ENCODE data around the gene RABEP2. TPM values are rescaled to one million over a fixed set of nuclear protein-coding genes. Genes with fewer than 3 reads are reported as not detected.
"Not testable (repeated sequence)": the region's sequence is repeated elsewhere in the genome, so short reads cannot be mapped to it uniquely, and the experiment has no call there.

RABEP2 gene
- total RNA-seq, 2 donors from 2014 or later, result 10.8 to 14.1 TPM

DNA sequence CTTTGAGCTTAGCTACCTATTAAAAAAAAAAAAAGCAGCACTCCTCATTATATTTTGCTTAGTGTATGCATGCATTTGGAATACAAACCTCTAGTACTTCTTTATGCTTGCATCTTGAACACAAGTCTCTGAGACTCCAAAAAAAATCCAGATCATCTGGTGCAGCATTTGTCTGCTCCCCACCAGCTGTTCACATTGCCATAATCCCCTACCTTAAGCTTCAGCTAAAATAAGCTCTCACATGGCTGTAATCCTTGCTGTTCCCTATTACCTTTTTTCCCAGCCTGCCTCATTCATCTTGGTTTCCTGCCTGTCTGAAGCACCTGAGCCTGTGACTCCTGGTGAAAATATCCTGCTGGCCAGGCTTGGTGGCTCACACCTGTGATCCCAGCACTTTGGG, 18.2 kb upstream of the RABEP2 start:
- Mint-ChIP-seq H3K27me3 (ENCODE audit: low read depth) (no peaks in the 10 kb centered on the region), H3K9me3 (no peaks in the 10 kb centered on the region), H3K4me1 (ENCODE audit: low read depth) (peaks cover 9% of the 10 kb centered on the region), H3K4me3 (no peak overlapping the region), H3K36me3 (ENCODE audit: insufficient read depth in 2 of 2) (no peaks in the 10 kb centered on the region), H3K27ac (no peak overlapping the region)
- ATAC-seq (replicated peaks in 1 of 2), result no peak
- no peak for DNase-seq

DNA sequence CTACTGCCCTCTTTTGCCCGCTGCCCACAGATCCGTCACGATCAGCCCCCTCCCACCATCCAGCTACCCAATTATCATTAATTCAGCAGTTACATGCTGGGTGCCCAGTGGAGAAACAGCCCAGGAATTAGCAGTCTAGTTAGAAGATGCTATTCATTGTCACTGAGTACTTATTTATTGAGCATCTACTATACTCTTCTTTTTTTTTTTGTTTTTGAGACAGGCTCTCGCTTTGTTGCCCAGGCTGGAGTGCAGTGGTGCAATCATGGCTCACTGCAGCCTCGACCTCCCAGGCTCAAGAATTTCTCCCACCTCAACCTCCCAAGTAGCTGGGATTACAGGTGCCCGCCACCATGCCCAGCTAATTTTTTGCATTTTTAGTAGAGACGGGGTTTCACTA, 14.8 kb upstream of the RABEP2 start:
- not testable (repeated sequence) for DNase-seq; H3K9me3 Mint-ChIP-seq; H3K4me3 Mint-ChIP-seq; H3K27me3 Mint-ChIP-seq (ENCODE audit: low read depth); H3K27ac Mint-ChIP-seq; H3K36me3 Mint-ChIP-seq (ENCODE audit: insufficient read depth in 2 of 2); ATAC-seq (replicated peaks in 1 of 2)
- peaks cover 17% of the 10 kb centered on the region for H3K4me1 Mint-ChIP-seq (ENCODE audit: low read depth)

DNA sequence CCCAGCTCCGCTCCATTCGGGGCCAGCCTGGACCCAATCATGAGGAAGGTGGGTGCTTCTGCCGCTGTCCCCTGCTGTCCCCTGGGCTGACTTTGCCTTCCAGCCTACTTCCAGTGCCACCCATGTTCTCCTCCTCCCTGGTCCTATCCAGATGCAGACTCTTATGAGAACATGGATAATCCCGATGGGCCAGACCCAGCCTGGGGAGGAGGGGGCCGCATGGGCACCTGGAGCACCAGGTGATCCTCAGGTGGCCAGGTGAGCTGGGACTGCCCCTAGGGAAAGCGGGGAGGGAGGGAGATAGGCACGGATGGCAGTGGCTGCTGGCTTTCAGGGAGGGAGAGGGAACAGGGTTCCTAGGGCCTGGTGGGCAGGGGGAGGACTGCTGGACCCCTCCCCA, 13.7 kb upstream of the RABEP2 start:
- Mint-ChIP-seq H3K27me3 (ENCODE audit: low read depth) (no peaks in the 10 kb centered on the region), H3K4me3 (no peak overlapping the region), H3K36me3 (ENCODE audit: insufficient read depth in 2 of 2) (peaks cover 0 to 2% of the 10 kb centered on the region in 2 donors), H3K27ac (no peak overlapping the region), H3K4me1 (ENCODE audit: low read depth) (peaks cover 17% of the 10 kb centered on the region), H3K9me3 (no peaks in the 10 kb centered on the region)
- DNase-seq (no peak), ATAC-seq (replicated peaks in 1 of 2) (no peak)

DNA sequence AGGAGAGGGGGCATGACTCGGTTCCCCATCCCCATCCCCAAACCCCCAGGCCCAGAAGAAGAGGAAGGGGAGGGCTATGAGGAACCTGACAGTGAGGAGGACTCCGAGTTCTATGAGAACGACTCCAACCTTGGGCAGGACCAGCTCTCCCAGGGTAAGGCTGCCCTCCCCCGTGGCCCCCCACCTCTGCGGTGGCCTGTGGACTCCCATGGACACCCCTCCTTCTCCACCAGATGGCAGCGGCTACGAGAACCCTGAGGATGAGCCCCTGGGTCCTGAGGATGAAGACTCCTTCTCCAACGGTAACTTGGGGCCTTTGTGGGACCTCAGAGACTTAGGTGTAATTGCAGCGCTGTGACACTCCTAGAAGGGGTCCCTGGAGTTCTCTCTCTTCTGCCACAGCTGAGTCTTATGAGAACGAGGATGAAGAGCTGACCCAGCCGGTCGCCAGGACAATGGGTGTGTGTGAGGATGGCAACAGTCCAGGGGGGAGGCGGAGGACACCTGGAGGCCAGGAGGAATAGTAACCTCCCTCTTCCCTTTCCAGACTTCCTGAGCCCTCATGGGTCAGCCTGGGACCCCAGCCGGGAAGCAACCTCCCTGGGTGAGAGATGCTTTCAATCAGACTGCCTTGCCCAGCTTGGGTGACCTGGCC, 12.3 kb upstream of the RABEP2 start:
- no peak overlapping the region for H3K27ac Mint-ChIP-seq

DNA sequence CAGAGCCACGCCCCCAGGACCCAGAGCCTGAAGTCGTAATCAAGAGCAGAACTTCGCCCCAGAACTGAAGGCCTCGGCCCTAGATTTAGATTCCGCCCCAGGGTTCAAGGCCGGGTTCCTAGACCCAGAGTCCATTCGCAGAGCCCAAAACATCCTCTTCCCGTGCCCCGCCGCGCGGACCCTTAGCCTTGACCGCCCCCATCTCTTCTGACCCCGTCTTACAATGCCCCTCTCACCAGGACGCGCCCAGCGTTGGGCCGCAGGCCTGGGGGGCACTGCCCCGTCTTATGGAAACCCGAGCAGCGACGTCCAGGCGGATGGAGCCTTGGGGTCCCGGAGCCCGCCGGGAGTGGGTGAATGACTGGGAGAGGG, 11.7 kb upstream of the RABEP2 start:
- DNase-seq (no peak), ATAC-seq (replicated peaks in 1 of 2) (no peak)
- peak overlapping the region; percentile 77 to 87 for H3K4me3 Mint-ChIP-seq
- H3K4me1 Mint-ChIP-seq (ENCODE audit: low read depth), result peaks cover 17% of the 10 kb centered on the region
- H3K36me3 Mint-ChIP-seq (ENCODE audit: insufficient read depth in 2 of 2), result peaks cover 0 to 2% of the 10 kb centered on the region in 2 donors
- no peak overlapping the region for H3K27ac Mint-ChIP-seq
- H3K27me3 Mint-ChIP-seq (ENCODE audit: low read depth), result no peaks in the 10 kb centered on the region
- H3K9me3 Mint-ChIP-seq, result no peaks in the 10 kb centered on the region

More for the DNA sequence above, 12.3 kb upstream of the RABEP2 start:
- H3K4me3 Mint-ChIP-seq, result no peak overlapping the region
- H3K4me1 Mint-ChIP-seq (ENCODE audit: low read depth), result peaks cover 17% of the 10 kb centered on the region
- no peaks in the 10 kb centered on the region for H3K27me3 Mint-ChIP-seq (ENCODE audit: low read depth)
- no peaks in the 10 kb centered on the region for H3K9me3 Mint-ChIP-seq
- no peak for ATAC-seq (replicated peaks in 1 of 2)
- H3K36me3 Mint-ChIP-seq (ENCODE audit: insufficient read depth in 2 of 2), result peaks cover 0 to 2% of the 10 kb centered on the region in 2 donors
- DNase-seq, result no peak

DNA sequence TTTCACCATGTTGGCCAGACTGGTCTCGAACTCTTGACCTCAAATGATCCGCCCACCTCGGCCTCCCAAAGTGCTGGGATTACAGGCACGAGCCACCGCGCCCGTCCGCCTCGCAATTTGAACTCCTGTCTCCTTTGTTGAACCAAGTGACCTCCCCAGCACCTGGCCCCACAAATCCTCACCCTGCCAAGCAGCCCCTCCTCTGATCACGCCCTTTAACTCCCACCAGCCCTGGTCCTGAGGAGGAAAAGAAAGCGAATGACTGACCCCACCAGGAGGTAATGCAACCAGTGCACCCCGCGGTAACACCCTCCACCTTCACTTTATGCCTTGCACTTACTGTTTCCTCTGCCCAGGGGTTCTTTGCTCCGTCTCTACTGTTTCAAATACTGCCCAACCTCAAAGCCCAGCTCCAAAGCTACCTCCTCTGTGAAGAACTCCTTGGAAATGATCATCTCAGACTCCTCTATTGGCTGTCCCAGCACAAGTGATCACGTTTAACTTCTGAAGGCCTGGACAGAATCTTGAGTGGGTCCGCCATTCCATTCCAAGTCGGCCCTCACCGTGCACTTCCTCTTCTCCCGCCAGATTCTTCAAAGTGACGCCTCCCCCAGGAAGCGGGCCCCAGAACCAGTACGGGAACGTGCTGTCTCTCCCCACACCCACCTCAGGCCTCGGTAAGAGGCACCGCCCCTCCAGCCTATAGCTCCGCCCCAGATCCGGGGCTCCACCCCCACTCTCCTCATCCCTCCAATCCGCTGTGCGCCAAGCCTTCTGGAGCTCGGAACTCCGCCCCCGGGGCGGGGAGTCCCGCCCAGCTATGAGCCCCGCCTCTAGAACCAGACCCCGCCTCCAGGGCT, 11.1 kb upstream of the RABEP2 start:
- no peaks in the 10 kb centered on the region for H3K9me3 Mint-ChIP-seq
- no peaks in the 10 kb centered on the region for H3K27me3 Mint-ChIP-seq (ENCODE audit: low read depth)
- peak; percentile 92 to 94 for DNase-seq
- peaks cover 0 to 2% of the 10 kb centered on the region in 2 donors for H3K36me3 Mint-ChIP-seq (ENCODE audit: insufficient read depth in 2 of 2)
- ATAC-seq (replicated peaks in 1 of 2), result peak; percentile 99 to 100
- H3K27ac Mint-ChIP-seq, result peak overlapping the region; percentile 6
- H3K4me3 Mint-ChIP-seq, result peak overlapping the region; percentile 77 to 87
- peaks cover 17% of the 10 kb centered on the region for H3K4me1 Mint-ChIP-seq (ENCODE audit: low read depth)

DNA sequence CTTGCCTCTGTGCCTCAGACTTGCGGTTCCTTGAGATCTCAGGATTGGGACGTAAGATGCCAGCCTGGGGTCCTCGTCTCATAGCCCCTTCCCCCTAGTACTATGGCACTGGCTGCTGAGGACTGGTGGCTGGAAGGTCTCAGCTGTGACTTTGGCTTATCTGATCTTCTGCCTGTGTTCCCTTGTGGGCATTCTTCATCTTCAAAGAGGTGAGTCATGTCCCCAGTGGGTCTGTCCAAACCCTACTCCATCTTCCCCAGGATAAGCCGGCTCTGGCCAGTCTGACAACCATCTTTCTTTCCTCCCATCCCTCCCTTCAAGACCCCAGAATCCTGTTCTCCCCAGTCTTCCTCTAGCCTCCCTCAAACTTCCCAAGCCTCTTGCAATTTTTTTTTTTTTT, 10.3 kb upstream of the RABEP2 start:
- Mint-ChIP-seq H3K27ac (no peak overlapping the region), H3K27me3 (ENCODE audit: low read depth) (no peaks in the 10 kb centered on the region), H3K36me3 (ENCODE audit: insufficient read depth in 2 of 2) (peaks cover 0 to 2% of the 10 kb centered on the region in 2 donors), H3K4me1 (ENCODE audit: low read depth) (peaks cover 25% of the 10 kb centered on the region), H3K4me3 (peak overlapping the region; percentile 37 to 77), H3K9me3 (no peaks in the 10 kb centered on the region)
- ATAC-seq (replicated peaks in 1 of 2), result no peak
- no peak for DNase-seq

DNA sequence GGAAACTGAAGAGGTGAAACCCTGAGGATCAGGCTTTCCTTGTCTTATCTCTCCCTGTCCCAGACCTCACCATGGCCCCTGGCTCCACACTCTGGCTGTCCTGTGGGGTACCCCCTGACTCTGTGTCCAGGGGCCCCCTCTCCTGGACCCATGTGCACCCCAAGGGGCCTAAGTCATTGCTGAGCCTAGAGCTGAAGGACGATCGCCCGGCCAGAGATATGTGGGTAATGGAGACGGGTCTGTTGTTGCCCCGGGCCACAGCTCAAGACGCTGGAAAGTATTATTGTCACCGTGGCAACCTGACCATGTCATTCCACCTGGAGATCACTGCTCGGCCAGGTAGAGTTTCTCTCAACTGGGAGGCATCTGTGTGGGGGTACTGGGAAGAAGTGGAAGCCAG, 8.1 kb upstream of the RABEP2 start:
- Mint-ChIP-seq H3K9me3 (no peaks in the 10 kb centered on the region), H3K27ac (no peak overlapping the region), H3K27me3 (ENCODE audit: low read depth) (no peaks in the 10 kb centered on the region), H3K4me1 (ENCODE audit: low read depth) (peaks cover 26% of the 10 kb centered on the region), H3K4me3 (no peak overlapping the region), H3K36me3 (ENCODE audit: insufficient read depth in 2 of 2) (peaks cover 0 to 2% of the 10 kb centered on the region in 2 donors)
- DNase-seq (no peak), ATAC-seq (replicated peaks in 1 of 2) (no peak)

DNA sequence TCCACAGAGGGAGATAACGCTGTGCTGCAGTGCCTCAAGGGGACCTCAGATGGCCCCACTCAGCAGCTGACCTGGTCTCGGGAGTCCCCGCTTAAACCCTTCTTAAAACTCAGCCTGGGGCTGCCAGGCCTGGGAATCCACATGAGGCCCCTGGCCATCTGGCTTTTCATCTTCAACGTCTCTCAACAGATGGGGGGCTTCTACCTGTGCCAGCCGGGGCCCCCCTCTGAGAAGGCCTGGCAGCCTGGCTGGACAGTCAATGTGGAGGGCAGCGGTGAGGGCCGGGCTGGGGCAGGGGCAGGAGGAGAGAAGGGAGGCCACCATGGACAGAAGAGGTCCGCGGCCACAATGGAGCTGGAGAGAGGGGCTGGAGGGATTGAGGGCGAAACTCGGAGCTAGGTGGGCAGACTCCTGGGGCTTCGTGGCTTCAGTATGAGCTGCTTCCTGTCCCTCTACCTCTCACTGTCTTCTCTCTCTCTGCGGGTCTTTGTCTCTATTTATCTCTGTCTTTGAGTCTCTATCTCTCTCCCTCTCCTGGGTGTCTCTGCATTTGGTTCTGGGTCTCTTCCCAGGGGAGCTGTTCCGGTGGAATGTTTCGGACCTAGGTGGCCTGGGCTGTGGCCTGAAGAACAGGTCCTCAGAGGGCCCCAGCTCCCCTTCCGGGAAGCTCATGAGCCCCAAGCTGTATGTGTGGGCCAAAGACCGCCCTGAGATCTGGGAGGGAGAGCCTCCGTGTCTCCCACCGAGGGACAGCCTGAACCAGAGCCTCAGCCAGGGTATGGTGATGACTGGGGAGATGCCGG, 7.5 kb upstream of the RABEP2 start:
- Mint-ChIP-seq H3K4me1 (ENCODE audit: low read depth) (peaks cover 26% of the 10 kb centered on the region), H3K9me3 (no peaks in the 10 kb centered on the region), H3K27ac (peak overlapping the region; percentile 13), H3K36me3 (ENCODE audit: insufficient read depth in 2 of 2) (peaks cover 0 to 2% of the 10 kb centered on the region in 2 donors), H3K4me3 (no peak overlapping the region), H3K27me3 (ENCODE audit: low read depth) (no peaks in the 10 kb centered on the region)
- DNase-seq (no peak), ATAC-seq (replicated peaks in 1 of 2) (no peak)

DNA sequence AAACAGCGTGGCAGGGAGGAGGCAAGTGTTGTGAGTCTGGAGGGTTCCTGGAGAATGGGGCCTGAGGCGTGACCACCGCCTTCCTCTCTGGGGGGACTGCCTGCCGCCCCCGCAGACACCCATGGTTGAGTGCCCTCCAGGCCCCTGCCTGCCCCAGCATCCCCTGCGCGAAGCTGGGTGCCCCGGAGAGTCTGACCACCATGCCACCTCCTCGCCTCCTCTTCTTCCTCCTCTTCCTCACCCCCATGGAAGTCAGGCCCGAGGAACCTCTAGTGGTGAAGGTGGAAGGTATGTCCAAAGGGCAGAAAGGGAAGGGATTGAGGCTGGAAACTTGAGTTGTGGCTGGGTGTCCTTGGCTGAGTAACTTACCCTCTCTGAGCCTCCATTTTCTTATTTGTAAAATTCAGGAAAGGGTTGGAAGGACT, 6.8 kb upstream of the RABEP2 start, which contains the start of gene CD19:
Gene CD19 (plus strand): TSS at position 171 of the 425 bp plus-strand sequence. CDS start 30 bp downstream, at position 201.
- no peak for ATAC-seq (replicated peaks in 1 of 2)
- no peaks in the 10 kb centered on the region for H3K9me3 Mint-ChIP-seq
- H3K27ac Mint-ChIP-seq, result peak within 1 kb of the TSS; percentile 83
- no peak for DNase-seq
- no peaks in the 10 kb centered on the region for H3K27me3 Mint-ChIP-seq (ENCODE audit: low read depth)
- peak within 1 kb of the TSS; percentile 9 to 23 for H3K4me3 Mint-ChIP-seq
- peaks cover 0 to 2% of the 10 kb centered on the region in 2 donors for H3K36me3 Mint-ChIP-seq (ENCODE audit: insufficient read depth in 2 of 2)
- H3K4me1 Mint-ChIP-seq (ENCODE audit: low read depth), result peaks cover 25% of the 10 kb centered on the region

DNA sequence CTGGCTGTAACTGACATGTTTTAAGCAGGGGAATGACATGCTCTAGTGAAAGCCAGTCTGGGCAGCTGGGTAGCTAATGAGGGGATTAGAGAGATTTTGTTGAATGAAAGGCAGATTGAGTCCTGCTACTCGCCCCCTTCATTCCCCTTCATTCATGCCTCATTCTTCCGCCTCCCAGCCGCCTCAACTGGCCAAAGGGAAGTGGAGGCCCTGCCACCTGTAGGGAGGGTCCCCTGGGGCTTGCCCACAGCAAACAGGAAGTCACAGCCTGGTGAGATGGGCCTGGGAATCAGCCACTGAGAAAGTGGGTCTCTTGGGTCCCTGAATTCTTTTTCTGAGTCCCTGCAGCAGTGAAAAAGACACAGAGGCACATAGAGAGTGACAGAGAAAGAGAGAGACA, 5.6 kb upstream of the RABEP2 start:
- Mint-ChIP-seq H3K4me3 (peak overlapping the region; percentile 9 to 23), H3K27me3 (ENCODE audit: low read depth) (no peaks in the 10 kb centered on the region), H3K27ac (peak overlapping the region; percentile 83), H3K36me3 (ENCODE audit: insufficient read depth in 2 of 2) (peaks cover 0 to 4% of the 10 kb centered on the region in 2 donors), H3K4me1 (ENCODE audit: low read depth) (peaks cover 20% of the 10 kb centered on the region), H3K9me3 (no peaks in the 10 kb centered on the region)
- ATAC-seq (replicated peaks in 1 of 2) (peak; percentile 47 to 67), DNase-seq (no peak)

DNA sequence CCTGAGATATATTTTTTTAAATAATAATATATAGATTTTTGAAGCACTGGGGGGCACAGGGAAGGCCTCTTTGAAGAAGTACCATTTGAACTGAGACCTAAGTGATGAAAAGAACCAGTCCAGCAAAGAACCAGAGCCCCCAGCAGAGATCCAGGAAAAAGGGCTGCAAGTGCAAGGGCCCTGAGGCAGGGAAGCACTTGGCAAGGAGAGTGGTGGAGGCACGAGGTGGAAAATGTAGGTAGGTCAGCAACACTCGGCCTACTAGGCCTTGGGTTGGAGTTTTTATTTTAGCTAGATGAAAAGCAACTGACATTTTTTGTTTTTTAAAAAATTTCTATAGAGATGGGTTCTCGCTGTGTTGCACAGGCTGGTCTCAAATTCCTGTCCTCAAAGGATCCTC, 5.2 kb upstream of the RABEP2 start:
- no peak overlapping the region for H3K4me3 Mint-ChIP-seq
- peaks cover 0 to 4% of the 10 kb centered on the region in 2 donors for H3K36me3 Mint-ChIP-seq (ENCODE audit: insufficient read depth in 2 of 2)
- H3K27ac Mint-ChIP-seq, result peak overlapping the region; percentile 83
- ATAC-seq (replicated peaks in 1 of 2) (no peak), DNase-seq (no peak)
- H3K27me3 Mint-ChIP-seq (ENCODE audit: low read depth), result no peaks in the 10 kb centered on the region
- H3K4me1 Mint-ChIP-seq (ENCODE audit: low read depth), result peaks cover 17% of the 10 kb centered on the region
- no peaks in the 10 kb centered on the region for H3K9me3 Mint-ChIP-seq

DNA sequence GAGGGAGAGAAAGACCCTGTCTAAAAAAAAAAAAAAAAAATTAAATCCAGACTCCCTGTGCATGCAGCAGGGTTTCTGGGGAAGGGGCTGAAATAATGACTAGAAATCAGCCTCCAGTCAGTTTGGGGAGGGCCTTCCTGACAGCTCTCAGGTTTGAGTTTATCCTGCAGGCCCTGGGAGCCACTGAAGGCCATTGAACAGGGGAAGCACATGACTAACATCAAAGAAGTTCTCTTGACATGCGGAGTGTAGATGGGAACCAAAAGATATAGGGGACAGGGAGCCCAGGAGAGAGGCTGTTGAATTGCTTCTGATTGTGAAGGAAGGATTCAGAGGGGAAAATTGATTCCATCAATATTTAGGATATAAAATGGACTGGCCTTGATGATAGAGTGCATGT, 2.8 kb upstream of the RABEP2 start:
- H3K4me3 Mint-ChIP-seq, result no peak overlapping the region
- no peaks in the 10 kb centered on the region for H3K27me3 Mint-ChIP-seq (ENCODE audit: low read depth)
- peaks cover 0 to 4% of the 10 kb centered on the region in 2 donors for H3K36me3 Mint-ChIP-seq (ENCODE audit: insufficient read depth in 2 of 2)
- ATAC-seq (replicated peaks in 1 of 2) (no peak), DNase-seq (no peak)
- H3K27ac Mint-ChIP-seq, result no peak overlapping the region
- H3K4me1 Mint-ChIP-seq (ENCODE audit: low read depth), result peaks cover 29% of the 10 kb centered on the region
- no peaks in the 10 kb centered on the region for H3K9me3 Mint-ChIP-seq

Measured in activated T-cell treated with anti-CD3 and anti-CD28 coated beads, Interleukin-2, amount 50 U/mL, for 72 hours (primary cell).